Skin of body (tissue), 2 donors: ENCODE results near the gene KLHL17. TPM values are rescaled to one million over a fixed set of nuclear protein-coding genes. Genes with fewer than 3 reads are reported as not detected.

Experiments used
- DNase-seq: peaks from one replicate; lab custom pipeline; 2025; lab: John Stamatoyannopoulos, UW
- total RNA-seq: library from RNA; depleted of rRNA; stranded (reverse); fragments of >200 nt; gene quantifications from one replicate; pipeline ENCODE4 v1.2.3, GENCODE V29; 2014

KLHL17 gene
- total RNA-seq, 1 donor from 2014 or later: 3.9 TPM

DNA sequence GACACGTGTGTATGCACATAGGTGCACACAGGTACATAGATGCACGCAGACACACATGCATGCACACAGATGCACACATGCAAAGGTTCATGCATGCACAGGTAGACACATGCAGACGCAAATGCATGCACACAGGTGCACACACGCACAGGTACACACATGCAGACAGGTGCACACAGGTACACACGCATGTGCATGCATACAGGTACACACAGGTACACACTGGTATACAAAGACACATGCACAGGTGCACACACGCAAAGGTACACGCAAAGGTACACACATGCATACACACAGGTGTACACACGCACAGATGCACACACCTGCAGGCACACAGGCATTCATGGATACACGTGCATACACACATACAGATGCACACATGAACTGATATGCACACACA, 10.1 kb upstream of the KLHL17 start:
- DNase-seq: no peak

DNA sequence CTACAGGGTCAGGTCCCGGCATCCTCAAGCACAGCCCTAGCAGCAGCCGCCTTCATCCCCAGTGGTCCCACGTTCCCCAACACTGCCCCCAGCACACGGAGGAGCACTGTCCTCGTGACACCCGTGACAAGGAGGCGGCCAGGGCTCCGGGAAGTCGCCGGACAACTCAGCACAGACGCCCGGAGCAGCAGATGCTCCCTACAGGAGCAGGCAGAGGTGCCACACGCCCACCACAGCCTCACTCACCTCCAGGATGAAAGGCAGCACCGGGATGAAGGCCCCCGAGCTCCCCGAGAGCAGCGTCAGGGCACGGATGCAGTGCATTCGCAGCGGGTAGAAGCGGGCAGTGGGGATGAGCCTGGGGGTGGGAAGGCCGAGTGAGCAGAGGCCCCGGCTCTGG, 9.5 kb upstream of the KLHL17 start:
- no peak for DNase-seq

- DNase-seq: no peak
These were observed 9.0 kb upstream of the KLHL17 start for GRCh38 chr1:951364-951763.

GRCh38 chr1:952201-952600, 8.2 kb upstream of the KLHL17 start:
- DNase-seq: no peak

- no peak for DNase-seq
These were observed 7.8 kb upstream of the KLHL17 start for GRCh38 chr1:952603-953002.

- no peak for DNase-seq
These were observed 6.7 kb upstream of the KLHL17 start for GRCh38 chr1:953524-954320.

GRCh38 chr1:954927-955326, 5.5 kb upstream of the KLHL17 start:
- DNase-seq: no peak

- DNase-seq: no peak
These were observed 4.9 kb upstream of the KLHL17 start for GRCh38 chr1:955474-955873.

GRCh38 chr1:956636-957035, 3.7 kb upstream of the KLHL17 start:
- no peak for DNase-seq

- DNase-seq: peak; percentile 82
These were observed 1.3 kb upstream of the KLHL17 start, which contains the start of gene NOC2L for GRCh38 chr1:958823-959730. Gene NOC2L, minus strand, starts transcription at chr1:959256. Its CDS starts 16 bp downstream, at chr1:959240.

DNA sequence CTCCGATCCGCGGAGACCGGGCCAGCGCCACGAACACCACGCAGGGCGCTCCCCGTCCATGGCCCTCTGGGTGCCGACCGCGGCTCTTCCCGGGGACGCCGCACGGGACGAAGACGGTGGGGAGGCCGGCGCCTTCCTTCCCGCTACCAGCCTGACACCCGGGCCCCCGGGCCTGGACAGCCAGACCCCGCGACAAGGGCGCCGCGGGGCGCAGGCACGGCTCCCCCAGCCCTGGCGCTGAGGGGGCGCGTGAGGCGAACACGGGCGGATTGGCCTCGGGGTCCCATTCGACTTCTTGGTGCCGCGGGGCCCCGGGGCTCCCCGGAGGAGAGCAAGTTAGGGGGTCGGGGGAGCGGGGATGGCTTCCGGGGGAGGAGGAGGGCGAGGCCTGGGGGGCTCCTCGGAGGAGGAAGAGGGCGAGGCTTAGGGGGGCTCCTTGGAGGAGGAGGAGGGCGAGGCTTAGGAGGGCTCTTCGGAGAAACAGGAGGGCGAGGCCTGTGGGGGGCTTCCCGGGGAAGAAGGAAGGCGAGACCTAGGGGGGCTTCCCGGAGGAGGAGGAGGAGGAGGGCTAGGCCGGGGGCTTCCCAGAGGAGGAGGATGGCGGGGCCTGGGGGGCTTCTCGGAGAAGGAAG, 537 bp upstream of the KLHL17 start:
- DNase-seq: no peak

DNA sequence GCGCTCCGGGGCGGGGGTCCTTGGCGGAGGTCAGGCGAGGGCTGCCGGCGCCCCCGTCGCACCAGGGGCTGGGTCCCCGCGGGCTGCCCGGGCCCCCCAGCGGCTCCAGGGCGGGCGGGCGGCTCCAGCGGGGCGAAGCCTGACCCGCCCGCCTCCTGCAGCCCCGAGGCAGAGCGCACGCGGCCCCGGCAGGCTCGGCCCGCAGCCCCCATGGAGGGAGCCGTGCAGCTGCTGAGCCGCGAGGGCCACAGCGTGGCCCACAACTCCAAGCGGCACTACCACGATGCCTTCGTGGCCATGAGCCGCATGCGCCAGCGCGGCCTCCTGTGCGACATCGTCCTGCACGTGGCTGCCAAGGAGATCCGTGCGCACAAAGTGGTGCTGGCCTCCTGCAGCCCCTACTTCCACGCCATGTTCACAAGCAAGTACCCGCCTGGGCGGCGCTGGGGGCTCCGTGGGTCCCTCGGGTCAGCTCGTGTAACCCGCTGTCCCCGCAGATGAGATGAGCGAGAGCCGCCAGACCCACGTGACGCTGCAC, 817 bp downstream of the KLHL17 start:
- no peak for DNase-seq

DNA sequence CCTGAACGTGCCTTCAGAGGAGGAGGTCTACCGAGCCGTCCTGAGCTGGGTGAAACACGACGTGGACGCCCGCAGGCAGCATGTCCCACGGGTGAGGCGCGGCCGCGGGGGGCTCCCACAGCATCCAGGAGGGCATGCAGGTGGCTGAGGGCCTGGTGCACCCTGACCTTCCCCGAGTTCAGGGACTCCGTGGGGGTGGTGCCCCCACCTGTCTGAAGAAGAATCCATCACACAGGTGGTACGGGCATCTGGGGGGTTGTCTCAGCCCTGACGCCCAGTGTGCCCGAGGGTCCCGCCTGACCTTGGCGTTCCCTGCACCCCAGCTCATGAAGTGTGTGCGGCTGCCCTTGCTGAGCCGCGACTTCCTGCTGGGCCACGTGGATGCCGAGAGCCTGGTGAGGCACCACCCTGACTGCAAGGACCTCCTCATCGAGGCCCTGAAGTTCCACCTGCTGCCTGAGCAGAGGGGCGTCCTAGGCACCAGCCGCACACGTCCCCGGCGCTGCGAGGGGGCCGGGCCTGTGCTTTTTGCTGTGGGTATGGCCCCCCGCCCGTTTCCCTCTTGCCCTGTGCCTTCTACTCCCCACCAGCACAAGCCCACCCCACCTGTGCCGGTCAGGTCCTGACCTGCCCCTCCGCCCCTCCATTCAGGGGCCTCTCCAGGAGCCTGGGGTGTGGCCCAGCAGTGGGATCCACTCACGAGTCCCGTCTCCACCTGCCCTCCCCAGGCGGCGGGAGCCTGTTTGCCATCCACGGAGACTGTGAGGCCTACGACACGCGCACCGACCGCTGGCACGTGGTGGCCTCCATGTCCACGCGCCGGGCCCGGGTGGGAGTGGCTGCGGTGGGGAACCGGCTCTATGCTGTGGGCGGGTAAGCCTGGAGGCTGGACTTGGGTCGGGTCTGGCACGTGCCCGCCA, 2.3 kb downstream of the KLHL17 start:
- no peak for DNase-seq

GRCh38 chr1:963301-963651, 2.9 kb downstream of the KLHL17 start:
- DNase-seq: no peak

- no peak for DNase-seq
These were observed 3.6 kb downstream of the KLHL17 start for GRCh38 chr1:963746-964525.

- no peak for DNase-seq
These were observed 4.5 kb downstream of the KLHL17 start for GRCh38 chr1:964691-965525.

GRCh38 chr1:965526-966134, 5.2 kb downstream of the KLHL17 start:
- no peak for DNase-seq

GRCh38 chr1:966135-966703, 5.8 kb downstream of the KLHL17 start, which contains the start of gene PLEKHN1:
Gene PLEKHN1, plus strand, starts transcription at chr1:966482. Its CDS starts 50 bp downstream, at chr1:966532.
- DNase-seq: no peak
